GM12801 (cell line): Measurements from ENCODE around the gene DAPL1.

Experiments
- TF ChIP-seq, protein P1 (sequence below): IDR thresholded peaks from one replicate; pipeline ENCODE4 v1.5.1; 2011; ENCODE audit warnings: control low read depth; ENCODE audit not compliant: insufficient read length; ENCODE audit errors: extremely low read depth

DAPL1 gene

GRCh38 chr2:158753641-158754611 lies 41.2 kb upstream of the DAPL1 start:
- TF ChIP-seq, protein P1, sequence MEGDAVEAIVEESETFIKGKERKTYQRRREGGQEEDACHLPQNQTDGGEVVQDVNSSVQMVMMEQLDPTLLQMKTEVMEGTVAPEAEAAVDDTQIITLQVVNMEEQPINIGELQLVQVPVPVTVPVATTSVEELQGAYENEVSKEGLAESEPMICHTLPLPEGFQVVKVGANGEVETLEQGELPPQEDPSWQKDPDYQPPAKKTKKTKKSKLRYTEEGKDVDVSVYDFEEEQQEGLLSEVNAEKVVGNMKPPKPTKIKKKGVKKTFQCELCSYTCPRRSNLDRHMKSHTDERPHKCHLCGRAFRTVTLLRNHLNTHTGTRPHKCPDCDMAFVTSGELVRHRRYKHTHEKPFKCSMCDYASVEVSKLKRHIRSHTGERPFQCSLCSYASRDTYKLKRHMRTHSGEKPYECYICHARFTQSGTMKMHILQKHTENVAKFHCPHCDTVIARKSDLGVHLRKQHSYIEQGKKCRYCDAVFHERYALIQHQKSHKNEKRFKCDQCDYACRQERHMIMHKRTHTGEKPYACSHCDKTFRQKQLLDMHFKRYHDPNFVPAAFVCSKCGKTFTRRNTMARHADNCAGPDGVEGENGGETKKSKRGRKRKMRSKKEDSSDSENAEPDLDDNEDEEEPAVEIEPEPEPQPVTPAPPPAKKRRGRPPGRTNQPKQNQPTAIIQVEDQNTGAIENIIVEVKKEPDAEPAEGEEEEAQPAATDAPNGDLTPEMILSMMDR: no peak

- TF ChIP-seq, protein P1: no peak
Observed at GRCh38 chr2:158755310-158756087, 39.6 kb upstream of the DAPL1 start.

- TF ChIP-seq, protein P1: no peak
Observed at GRCh38 chr2:158756331-158756730, 38.8 kb upstream of the DAPL1 start.

GRCh38 chr2:158756976-158757375 lies 38.1 kb upstream of the DAPL1 start:
- TF ChIP-seq, protein P1: no peak

DNA sequence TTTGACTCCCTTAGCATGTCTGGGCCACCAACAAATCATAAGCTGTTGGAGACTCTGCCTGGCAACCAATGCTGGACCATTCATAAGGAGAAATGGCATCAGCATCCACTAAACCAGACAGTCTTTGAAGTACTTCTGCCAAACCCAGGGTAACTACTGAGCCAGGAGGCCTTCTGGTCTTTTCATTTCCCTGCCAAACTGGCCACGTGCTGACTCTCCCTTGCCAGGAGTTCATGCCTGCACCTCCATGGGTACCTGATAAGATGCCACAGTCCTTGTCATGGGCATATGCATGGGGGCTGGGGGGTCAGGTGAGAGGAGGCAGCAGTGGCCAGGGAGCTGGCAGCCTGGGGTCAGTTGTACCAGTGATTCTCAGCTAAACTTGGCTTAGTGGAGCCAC lies 34.2 kb upstream of the DAPL1 start:
- TF ChIP-seq, protein P1: no peak

GRCh38 chr2:158761621-158762020 lies 33.5 kb upstream of the DAPL1 start:
- TF ChIP-seq, protein P1: no peak

GRCh38 chr2:158762336-158762735 lies 32.8 kb upstream of the DAPL1 start:
- TF ChIP-seq, protein P1: no peak
